ENCODE measurements around the gene MMP7.

DNA sequence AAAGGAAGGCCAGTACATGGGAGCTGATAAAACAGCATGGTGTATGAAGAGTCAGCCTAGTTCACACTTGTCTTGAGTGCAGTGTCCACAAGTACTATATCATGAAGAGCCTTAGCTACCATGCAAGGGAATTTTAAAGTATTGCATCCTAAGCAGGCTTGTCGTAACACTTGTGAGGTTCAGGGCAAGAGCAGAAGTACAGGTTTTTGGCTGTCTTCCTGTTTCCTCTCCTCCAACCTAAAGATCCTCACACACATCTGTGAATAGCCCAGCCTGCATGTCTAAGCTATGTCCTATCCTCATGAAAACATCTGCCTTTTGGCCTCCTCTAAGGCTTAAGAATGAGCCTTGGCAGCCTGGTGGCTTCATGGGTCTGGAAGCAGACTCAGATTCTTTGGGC, 43.3 kb downstream of the MMP7 start:
- TF ChIP-seq POLR2A (IDR thresholded peaks at IDR 0.05; ENCODE audit: low read depth, low read length) = no peak
- no peak for TF ChIP-seq POLR2AphosphoS5 (IDR thresholded peaks at IDR 0.05; ENCODE audit: low read depth, low read length)
- no peak for TF ChIP-seq TAF1 (IDR thresholded peaks at IDR 0.05; ENCODE audit: borderline replicate concordance, low read depth, low read length)

Measured in GM12892 (cell line).